ENCODE measurements around the gene ABLIM2.

The ABLIM2 gene

GRCh38 chr4:8005033-8005808 lies 153.4 kb downstream of the ABLIM2 start:
- no peak for DNase-seq (ENCODE audit: low read depth)

- no peak for DNase-seq (ENCODE audit: low read depth)
These were observed 154.5 kb downstream of the ABLIM2 start for GRCh38 chr4:8004066-8004465.

- no peak for DNase-seq (ENCODE audit: low read depth)
These were observed 155.9 kb downstream of the ABLIM2 start for GRCh38 chr4:8002525-8003309.

- DNase-seq (ENCODE audit: low read depth) = no peak
These were observed 156.9 kb downstream of the ABLIM2 start for GRCh38 chr4:8001564-8002355.

- no peak for DNase-seq (ENCODE audit: low read depth)
These were observed 157.7 kb downstream of the ABLIM2 start for GRCh38 chr4:8000721-8001491.

GRCh38 chr4:8000247-8000646 lies 158.4 kb downstream of the ABLIM2 start:
- no peak for DNase-seq (ENCODE audit: low read depth)

GRCh38 chr4:7999695-8000094 lies 158.9 kb downstream of the ABLIM2 start:
- no peak for DNase-seq (ENCODE audit: low read depth)

GRCh38 chr4:7999279-7999678 lies 159.3 kb downstream of the ABLIM2 start:
- no peak for DNase-seq (ENCODE audit: low read depth)

- DNase-seq (ENCODE audit: low read depth) = no peak
These were observed 160.2 kb downstream of the ABLIM2 start for GRCh38 chr4:7998447-7998846.

- no peak for DNase-seq (ENCODE audit: low read depth)
These were observed 162.7 kb downstream of the ABLIM2 start for GRCh38 chr4:7995866-7996265.

- DNase-seq (ENCODE audit: low read depth) = no peak
These were observed 163.5 kb downstream of the ABLIM2 start for GRCh38 chr4:7995135-7995534.

- DNase-seq (ENCODE audit: low read depth) = no peak
These were observed 164.9 kb downstream of the ABLIM2 start for GRCh38 chr4:7993671-7994070.

- no peak for DNase-seq (ENCODE audit: low read depth)
These were observed 165.8 kb downstream of the ABLIM2 start for GRCh38 chr4:7992846-7993245.

GRCh38 chr4:7990807-7991459 lies 167.7 kb downstream of the ABLIM2 start:
- DNase-seq (ENCODE audit: low read depth) = no peak

GRCh38 chr4:7989654-7990053 lies 169.0 kb downstream of the ABLIM2 start:
- DNase-seq (ENCODE audit: low read depth) = no peak

- DNase-seq (ENCODE audit: low read depth) = no peak
These were observed 170.2 kb downstream of the ABLIM2 start for GRCh38 chr4:7988437-7988836.

GRCh38 chr4:7987148-7987989 lies 171.2 kb downstream of the ABLIM2 start:
- DNase-seq (ENCODE audit: low read depth) = peak; percentile 57

GRCh38 chr4:7985891-7986441 lies 172.6 kb downstream of the ABLIM2 start:
- no peak for DNase-seq (ENCODE audit: low read depth)

GRCh38 chr4:7985072-7985471 lies 173.5 kb downstream of the ABLIM2 start:
- no peak for DNase-seq (ENCODE audit: low read depth)
